K562 (cell line): ENCODE results near the gene MC1R. TPM values are rescaled to one million over a fixed set of nuclear protein-coding genes. Genes with fewer than 3 reads are reported as not detected.

ENCODE experiments used
- ATAC-seq: fragments of 200-7000 bp; cut with Tn5 transposase; 3 replicates; pipeline ENCODE4 v1.9.1; 2020; ENCODE audit warnings: moderate library complexity
- BruUV-seq: library from RNA; stranded (reverse); fragments of 400-500 nt; replicated peaks from 2 replicates; lab custom pipeline; 2021; lab: Mats Ljungman, UMichigan
- CTCF ChIA-PET: fragments of 300-600 bp; formaldehyde crosslinking; extraction: SDS; loops from one replicate; lab custom pipeline; 2021; ENCODE audit warnings: low intra/inter-chr PET ratio; lab: Yijun Ruan, JAX
- POLR2A ChIA-PET: fragments of 300-600, 350-650 bp; sonication (Branson Sonifier 250); formaldehyde crosslinking; extraction: SDS; loops from one replicate; lab custom pipeline; 2021; ENCODE audit warnings: antibody characterized with exemption, inconsistent platforms; lab: Yijun Ruan, JAX
- DNase-seq, 4 experiments: peaks; one replicate each; pipeline versions ENCODE4 v3.0.0 to v3.0.0-alpha.2; 2011 to 2018; ENCODE audit warnings: low spot score in 3 of 4, mixed read lengths in 3 of 4; ENCODE audit errors: extremely low read depth in 1 of 4
- FAIRE-seq: peaks from 2 replicates; lab custom pipeline; 2011; peaks lifted over from hg19 to GRCh38; lab: Jason Lieb, UNC
- H2AFZ ChIP-seq: 2 replicates; pipeline ENCODE4 v1.6.0; 2011; ENCODE audit warnings: low read depth, low read length, control low read depth, inconsistent platforms
- H3K27ac ChIP-seq: fragments of 200-600 bp; 3 replicates; pipeline ENCODE4 v1.8.0; 2011; ENCODE audit warnings: low read depth, mild to moderate bottlenecking, control low read depth, inconsistent platforms, low read length, moderate library complexity, mixed read lengths; ENCODE audit errors: extremely low read depth
- H3K27me3 ChIP-seq, 2 experiments: fragments of 300-600 bp in 1 of 2; 2 replicates in 1 of 2; 3 replicates in 1 of 2; pipeline versions ENCODE4 v1.6.0 to v1.8.0; 2011; ENCODE audit warnings: inconsistent platforms in 2 of 2, low read length in 2 of 2, mild to moderate bottlenecking in 1 of 2, mixed read lengths in 1 of 2, moderate library complexity in 1 of 2; ENCODE audit not compliant: control insufficient read depth in 2 of 2, insufficient read depth in 2 of 2
- H3K36me3 ChIP-seq: fragments of 300-600 bp; 3 replicates; pipeline ENCODE4 v1.8.0; 2011; ENCODE audit warnings: mild to moderate bottlenecking, low read length, inconsistent platforms; ENCODE audit not compliant: control insufficient read depth, insufficient read depth
- H3K4me1 ChIP-seq, 2 experiments: fragments of 200-600 bp in 1 of 2; replicated peaks in 1 of 2; 2 replicates in 1 of 2; 3 replicates in 1 of 2; pipeline versions ENCODE4 v1.5.1 to v1.8.0; 2011; ENCODE audit warnings: inconsistent platforms in 2 of 2, low read length in 2 of 2, mild to moderate bottlenecking in 1 of 2, mixed read lengths in 1 of 2, moderate library complexity in 1 of 2; ENCODE audit not compliant: control insufficient read depth in 2 of 2, insufficient read depth in 2 of 2
- H3K4me2 ChIP-seq: 2 replicates; pipeline ENCODE4 v1.6.1; 2011; ENCODE audit warnings: low read length, control low read depth, inconsistent platforms, mixed read lengths; ENCODE audit not compliant: insufficient read depth
- H3K4me3 ChIP-seq: fragments of 200-600 bp; sonication (generic), shearing (Covaris generic); 2 replicates; pipeline ENCODE4 v1.5.1; 2016; ENCODE audit warnings: control low read depth, inconsistent platforms
- H3K79me2 ChIP-seq: fragments of 200-600 bp; 3 replicates; pipeline ENCODE4 v1.8.0; 2011; ENCODE audit warnings: low read length, inconsistent platforms; ENCODE audit not compliant: control insufficient read depth, insufficient read depth
- H3K9ac ChIP-seq, 2 experiments: 2 replicates each; pipeline versions ENCODE4 v1.6.0 to v1.6.1; 2011; ENCODE audit warnings: low read depth in 2 of 2, low read length in 2 of 2, control low read depth in 1 of 2, inconsistent platforms in 1 of 2, mild to moderate bottlenecking in 1 of 2, mixed read lengths in 1 of 2; ENCODE audit not compliant: insufficient read depth in 1 of 2
- H3K9me1 ChIP-seq: one replicate; pipeline ENCODE4 v1.6.0; 2011; ENCODE audit warnings: inconsistent platforms, mild to moderate bottlenecking, low read length, moderate library complexity; ENCODE audit not compliant: control insufficient read depth, insufficient read depth
- H3K9me3 ChIP-seq: replicated peaks from 2 replicates; pipeline ENCODE4 v1.5.1; 2011; ENCODE audit warnings: low read depth, low read length, inconsistent platforms; ENCODE audit not compliant: control insufficient read depth, insufficient read depth
- H4K20me1 ChIP-seq: replicated peaks from 2 replicates; pipeline ENCODE4 v1.6.1; 2011; ENCODE audit warnings: low read length, inconsistent platforms, mixed read lengths; ENCODE audit not compliant: control insufficient read depth, insufficient read depth
- CCNT2 ChIP-seq: IDR thresholded peaks from 2 replicates; pipeline ENCODE4 v1.6.1; 2011; ENCODE audit warnings: borderline replicate concordance, low read depth, mild to moderate bottlenecking, moderate library complexity, mixed read lengths, low read length; ENCODE audit not compliant: insufficient read length; ENCODE audit errors: extremely low read depth
- EP300 ChIP-seq: IDR thresholded peaks from 2 replicates; pipeline ENCODE4 v1.6.1; 2012; ENCODE audit warnings: low read length, improper control_type of control experiment
- FOXO4 ChIP-seq: fragments of 450-650 bp; formaldehyde crosslinking; IDR thresholded peaks from 2 replicates; pipeline ENCODE4 v1.4.0; 2020; ENCODE audit warnings: mild to moderate bottlenecking, moderate library complexity
- JUN ChIP-seq, 2 experiments: sonication (generic) in 1 of 2; formaldehyde crosslinking in 1 of 2; IDR thresholded peaks; 2 replicates each; pipeline versions ENCODE4 v1.6.1 to v1.8.0; 2012 to 2022; ENCODE audit warnings: borderline replicate concordance in 2 of 2, mild to moderate bottlenecking in 2 of 2, improper control_type of control experiment in 1 of 2, low read depth in 1 of 2, low read length in 1 of 2, missing genetic modification reagents in 1 of 2
- NBN ChIP-seq: fragments of 450-650 bp; IDR thresholded peaks from 2 replicates; pipeline ENCODE4 v1.6.1; 2016; ENCODE audit warnings: low read depth, mild to moderate bottlenecking
- ZNF668 ChIP-seq: fragments of 250-450 bp; sonication (Bioruptor Pico); IDR thresholded peaks from 2 replicates; pipeline ENCODE4 v1.8.0; 2022; ENCODE audit warnings: mild to moderate bottlenecking, inconsistent platforms
- WGBS: fragments of 100-300 bp; shearing (Covaris generic); methylation state at CpG from one replicate; pipeline ENCODE4 v1.1.6; 2016; ENCODE audit warnings: low coverage, mixed read lengths; ENCODE audit not compliant: insufficient coverage; ENCODE audit errors: missing lambda C conversion rate; 5-methylcytosine and 5-hydroxymethylcytosine counted together
- in situ Hi-C: fragments of 300-500 bp; cut with MboI; formaldehyde crosslinking; loops from 4 replicates; pipeline ENCODE4 v1.15.0; 2018; ENCODE audit warnings: inconsistent platforms, mixed read lengths
- intact Hi-C: fragments of 100-400 bp; cut with micrococcal nuclease; formaldehyde crosslinking; loops from 2 replicates; pipeline ENCODE4 v1.14.2; 2022
- polyA plus RNA-seq, 8 experiments: library from polyadenylated mRNA; depleted of rRNA in 4 of 8; stranded (reverse) in 5 of 8; unstranded in 3 of 8; fragments of >200 nt; fragmentation: Nextera tagmentation in 2 of 8; fragmentation: Illumina TruSeq in 1 of 8; extraction: Ambion mirVana in 2 of 8; extraction: Trizol in 1 of 8; gene quantifications; 2 replicates each; pipeline versions ENCODE4 v1.2.1 to v1.2.3, GENCODE V29; 2011 to 2014; ENCODE audit warnings: inconsistent platforms in 1 of 8, missing spikeins in 1 of 8
- total RNA-seq, 7 experiments: library from RNA; depleted of rRNA in 6 of 7; stranded (reverse); fragments of >200 nt in 6 of 7; fragmentation: Illumina TruSeq in 2 of 7; extraction: Trizol in 2 of 7; gene quantifications; 2 replicates each; pipeline versions ENCODE4 v1.2.1 to v1.2.3, GENCODE V29; 2011 to 2021; ENCODE audit warnings: low replicate concordance in 1 of 7
- TF ChIP-seq, protein P1 (sequence below), 2 experiments: fragments of 450-650 bp in 1 of 2; sonication (generic) in 1 of 2; formaldehyde crosslinking in 1 of 2; IDR thresholded peaks; 2 replicates each; pipeline versions ENCODE4 v1.7.1 to v1.9.0; 2016 to 2022; ENCODE audit warnings: inconsistent platforms in 1 of 2, mild to moderate bottlenecking in 1 of 2, missing genetic modification reagents in 1 of 2

Gene MC1R
- total and polyA plus RNA-seq, 9 of the 15 experiments (the other 6 are each of a cell fraction or from before 2014, with no cell fraction given), result 0.14 to 5.3 (median 2.5) TPM; not detected in 1

DNA sequence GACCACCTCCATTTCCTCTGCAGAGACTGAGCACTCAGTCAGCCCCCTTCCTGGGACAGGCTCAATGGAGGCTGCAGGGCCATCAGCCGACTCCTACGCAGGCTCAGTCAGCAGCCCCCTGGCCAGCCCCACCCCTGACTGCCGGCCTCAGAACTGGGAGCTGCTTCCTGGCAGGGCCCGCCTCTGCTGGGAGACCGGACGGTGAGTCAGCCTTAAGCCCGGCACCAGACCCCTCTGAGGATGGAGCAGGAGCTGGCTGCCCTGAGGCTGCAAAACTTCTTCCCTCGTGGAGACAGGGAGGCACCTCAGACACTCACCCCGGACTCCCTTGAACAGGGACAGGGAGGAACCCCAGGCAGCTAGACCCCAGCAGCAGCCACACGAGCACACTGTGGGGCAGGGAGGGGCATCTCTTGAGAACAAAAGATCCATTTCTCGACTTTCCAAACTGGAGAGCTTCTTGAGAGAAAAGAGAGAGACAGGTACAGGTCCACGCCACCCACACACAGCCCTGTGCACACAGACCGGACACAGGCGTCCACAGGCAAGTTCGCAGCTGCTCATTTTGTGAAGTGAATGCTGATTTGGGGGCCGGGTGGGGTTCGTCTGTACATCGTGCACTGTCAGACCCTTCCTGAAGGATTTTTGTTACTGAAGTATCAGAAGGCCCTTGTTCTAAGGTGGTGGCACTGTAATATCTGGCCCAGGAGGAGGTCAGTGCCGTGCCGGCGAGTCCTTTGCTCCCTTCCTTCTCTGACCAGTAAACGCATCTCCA lies 3.2 kb downstream of the MC1R start:
- in situ Hi-C loops, result no loop called here
- Histone ChIP-seq H3K79me2 (no peaks in the 10 kb centered on the region; the same call in 2 of the 3 replicates), H3K4me2 (peak overlapping the region; percentile 96), H3K27ac (peak overlapping the region; percentile 92), H3K9me1 (no peaks in the 10 kb centered on the region), H3K9ac (peak overlapping the region; percentile 90 to 94), H3K9me3 (no peaks in the 10 kb centered on the region), H2AFZ (peak overlapping the region; percentile 82), H3K36me3 (no peaks in the 10 kb centered on the region), H4K20me1 (0 out of 2 replicates have a peak, but pooled peaks cover 12% of the 10 kb centered on the region), H3K27me3 (no peaks in the 10 kb centered on the region), H3K4me1 (peaks cover 39 to 93% of the 10 kb centered on the region in 2 experiments), H3K4me3 (peak overlapping the region; percentile 69)
- FAIRE-seq, result peak; percentile 94
- POLR2A ChIA-PET, result interaction anchor here (0.5 to 2.9 kb wide), 18 partner anchors 10 to 680 kb away, joined by 3 to 19 read pairs (median 4); partner anchors contain the start of genes DEF8 and TCF25
- CTCF ChIA-PET, result no interaction called here
- ATAC-seq, result peak; percentile 74
- 3% methylated on average over 21 of the region's 22 CpGs for WGBS
- TSS peak; percentile 81 for BruUV-seq
- intact Hi-C loops, result loop anchor here (5.0 to 10.0 kb wide), 2 partner anchors 53 to 105 kb away; partner anchors contain the start of gene FANCA
- peak; percentile 76 to 93 (median 82) for DNase-seq
- TF ChIP-seq FOXO4 (no peak), CCNT2 (peak; percentile 3), EP300 (no peak), NBN (no peak), JUN (IDR thresholded peaks at IDR 0.05; ENCODE audit: borderline replicate concordance, low read depth, low read length) (peak; percentile 64; the same call in 1 of the 2 replicates), JUN (CRISPR knock-in tag; IDR thresholded peaks at IDR 0.05; ENCODE audit: borderline replicate concordance) (no peak), ZNF668 (CRISPR knock-in tag) (0 out of 2 replicates have a peak, but pooled peaks have one; percentile 10)
- TF ChIP-seq, protein P1, sequence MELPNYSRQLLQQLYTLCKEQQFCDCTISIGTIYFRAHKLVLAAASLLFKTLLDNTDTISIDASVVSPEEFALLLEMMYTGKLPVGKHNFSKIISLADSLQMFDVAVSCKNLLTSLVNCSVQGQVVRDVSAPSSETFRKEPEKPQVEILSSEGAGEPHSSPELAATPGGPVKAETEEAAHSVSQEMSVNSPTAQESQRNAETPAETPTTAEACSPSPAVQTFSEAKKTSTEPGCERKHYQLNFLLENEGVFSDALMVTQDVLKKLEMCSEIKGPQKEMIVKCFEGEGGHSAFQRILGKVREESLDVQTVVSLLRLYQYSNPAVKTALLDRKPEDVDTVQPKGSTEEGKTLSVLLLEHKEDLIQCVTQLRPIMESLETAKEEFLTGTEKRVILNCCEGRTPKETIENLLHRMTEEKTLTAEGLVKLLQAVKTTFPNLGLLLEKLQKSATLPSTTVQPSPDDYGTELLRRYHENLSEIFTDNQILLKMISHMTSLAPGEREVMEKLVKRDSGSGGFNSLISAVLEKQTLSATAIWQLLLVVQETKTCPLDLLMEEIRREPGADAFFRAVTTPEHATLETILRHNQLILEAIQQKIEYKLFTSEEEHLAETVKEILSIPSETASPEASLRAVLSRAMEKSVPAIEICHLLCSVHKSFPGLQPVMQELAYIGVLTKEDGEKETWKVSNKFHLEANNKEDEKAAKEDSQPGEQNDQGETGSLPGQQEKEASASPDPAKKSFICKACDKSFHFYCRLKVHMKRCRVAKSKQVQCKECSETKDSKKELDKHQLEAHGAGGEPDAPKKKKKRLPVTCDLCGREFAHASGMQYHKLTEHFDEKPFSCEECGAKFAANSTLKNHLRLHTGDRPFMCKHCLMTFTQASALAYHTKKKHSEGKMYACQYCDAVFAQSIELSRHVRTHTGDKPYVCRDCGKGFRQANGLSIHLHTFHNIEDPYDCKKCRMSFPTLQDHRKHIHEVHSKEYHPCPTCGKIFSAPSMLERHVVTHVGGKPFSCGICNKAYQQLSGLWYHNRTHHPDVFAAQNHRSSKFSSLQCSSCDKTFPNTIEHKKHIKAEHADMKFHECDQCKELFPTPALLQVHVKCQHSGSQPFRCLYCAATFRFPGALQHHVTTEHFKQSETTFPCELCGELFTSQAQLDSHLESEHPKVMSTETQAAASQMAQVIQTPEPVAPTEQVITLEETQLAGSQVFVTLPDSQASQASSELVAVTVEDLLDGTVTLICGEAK (IDR thresholded peaks at IDR 0.05), result 0 out of 2 replicates have a peak, but pooled peaks have one; percentile 25
- TF ChIP-seq, protein P1 (CRISPR knock-in tag; IDR thresholded peaks at IDR 0.05), result no peak
